Loucy (cell line): Measurements from ENCODE around the gene PCBD1.

Experiments
- H2AFZ ChIP-seq: fragments of 200-600 bp; sonication (generic); 2 replicates; pipeline ENCODE4 v1.6.0; 2016; ENCODE audit warnings: antibody characterized with exemption, mild to moderate bottlenecking, low read length, moderate library complexity
- H3F3A ChIP-seq: fragments of 200-600 bp; 2 replicates; pipeline ENCODE4 v1.6.0; 2016; ENCODE audit warnings: antibody characterized with exemption, low read depth, mild to moderate bottlenecking
- H3K27me3 ChIP-seq: fragments of 200-600 bp; sonication (generic); 2 replicates; pipeline ENCODE4 v1.6.1; 2014; ENCODE audit warnings: low read length, mild to moderate bottlenecking; ENCODE audit not compliant: insufficient read depth, poor library complexity, severe bottlenecking
- H3K36me3 ChIP-seq: fragments of 200-600 bp; sonication (generic); 2 replicates; pipeline ENCODE4 v1.6.1; 2016; ENCODE audit warnings: low read length; ENCODE audit not compliant: insufficient read depth
- H3K4me1 ChIP-seq: fragments of 200-600 bp; sonication (generic); 2 replicates; pipeline ENCODE4 v1.5.1; 2014; ENCODE audit warnings: low read length, mild to moderate bottlenecking; ENCODE audit not compliant: insufficient read depth, poor library complexity, severe bottlenecking
- H3K4me2 ChIP-seq: fragments of 200-600 bp; sonication (generic); 2 replicates; pipeline ENCODE4 v1.6.0; 2014; ENCODE audit warnings: antibody characterized with exemption, low read length, low read depth, mild to moderate bottlenecking; ENCODE audit not compliant: poor library complexity, severe bottlenecking
- H3K4me3 ChIP-seq: fragments of 200-600 bp; sonication (generic); 2 replicates; pipeline ENCODE4 v1.5.1; 2014; ENCODE audit warnings: low read length, mild to moderate bottlenecking, mixed read lengths; ENCODE audit not compliant: poor library complexity, severe bottlenecking
- H3K79me2 ChIP-seq: fragments of 200-600 bp; sonication (generic); 2 replicates; pipeline ENCODE4 v1.6.1; 2014; ENCODE audit warnings: low read length; ENCODE audit not compliant: insufficient read depth
- H3K9ac ChIP-seq: fragments of 200-600 bp; sonication (generic); 2 replicates; pipeline ENCODE4 v1.6.0; 2014; ENCODE audit warnings: mild to moderate bottlenecking, low read depth, low read length, moderate library complexity; ENCODE audit not compliant: poor library complexity, severe bottlenecking
- H3K9me2 ChIP-seq: fragments of 200-600 bp; sonication (generic); replicated peaks from 2 replicates; pipeline ENCODE4 v1.6.1; 2016; ENCODE audit warnings: low read depth, low read length, mixed read lengths
- H3K9me3 ChIP-seq: fragments of 200-600 bp; sonication (generic); 2 replicates; pipeline ENCODE4 v1.6.1; 2014; ENCODE audit warnings: mild to moderate bottlenecking, antibody characterized with exemption, low read length, low read depth; ENCODE audit not compliant: insufficient read depth
- H4K20me1 ChIP-seq: fragments of 200-600 bp; sonication (generic); 2 replicates; pipeline ENCODE4 v1.6.0; 2014; ENCODE audit warnings: antibody characterized with exemption, low read length, mild to moderate bottlenecking; ENCODE audit not compliant: insufficient read depth, poor library complexity, severe bottlenecking
- CTCF ChIP-seq: fragments of 200-600 bp; sonication (generic); conservative IDR thresholded peaks from 2 replicates; pipeline ENCODE4 v1.5.1; 2014; ENCODE audit warnings: mild to moderate bottlenecking, antibody characterized with exemption, low read length
- EZH2phosphoT487 ChIP-seq: fragments of 200-600 bp; IDR thresholded peaks from 2 replicates; pipeline ENCODE4 v1.6.1; 2018; ENCODE audit warnings: antibody characterized with exemption, mild to moderate bottlenecking, moderate library complexity, borderline replicate concordance

PCBD1 gene

GRCh38 chr10:70925377-70926225 is 37.2 kb upstream of the PCBD1 start:
- no peaks in the 10 kb centered on the region for H3K9me2 ChIP-seq
- no peaks in the 10 kb centered on the region for H3K79me2 ChIP-seq
- no peak overlapping the region for H3K9ac ChIP-seq
- peak overlapping the region; percentile 92 for H2AFZ ChIP-seq
- peak overlapping the region; percentile 41 for H3K4me2 ChIP-seq
- no peaks in the 10 kb centered on the region for H4K20me1 ChIP-seq
- peaks cover 12% of the 10 kb centered on the region for H3K4me1 ChIP-seq
- H3K27me3 ChIP-seq: no peaks in the 10 kb centered on the region
- H3K4me3 ChIP-seq: no peak overlapping the region
- H3F3A ChIP-seq: no peaks in the 10 kb centered on the region
- no peaks in the 10 kb centered on the region for H3K9me3 ChIP-seq
- TF ChIP-seq EZH2phosphoT487: no peak
- peak; percentile 92 for TF ChIP-seq CTCF
- H3K36me3 ChIP-seq: no peaks in the 10 kb centered on the region

DNA sequence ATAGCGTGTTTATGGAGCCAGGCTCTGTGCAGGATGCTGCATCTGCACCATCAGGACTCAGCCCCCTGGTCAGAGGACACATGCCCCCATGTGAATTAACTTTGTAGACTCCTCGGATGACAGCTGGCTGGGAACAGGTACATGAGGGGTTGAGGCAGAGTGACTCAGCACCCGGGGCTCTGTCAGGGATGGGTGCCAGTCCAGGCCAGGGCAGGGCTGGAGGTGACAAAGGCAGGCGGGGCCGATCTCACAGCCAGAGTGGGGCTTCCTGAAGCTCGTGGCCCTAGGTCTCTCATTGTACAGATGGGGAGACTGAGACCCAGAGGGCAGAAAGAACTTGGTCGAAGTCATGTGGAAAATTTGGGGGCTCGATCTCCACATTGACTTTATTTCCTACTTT is 35.3 kb upstream of the PCBD1 start:
- no peaks in the 10 kb centered on the region for H3K79me2 ChIP-seq
- no peaks in the 10 kb centered on the region for H3K9me3 ChIP-seq
- no peaks in the 10 kb centered on the region for H3K36me3 ChIP-seq
- peaks cover 10% of the 10 kb centered on the region for H3K4me1 ChIP-seq
- no peaks in the 10 kb centered on the region for H3F3A ChIP-seq
- no peaks in the 10 kb centered on the region for H3K9me2 ChIP-seq
- H4K20me1 ChIP-seq: no peaks in the 10 kb centered on the region
- no peak overlapping the region for H3K4me2 ChIP-seq
- H2AFZ ChIP-seq: no peak overlapping the region
- TF ChIP-seq CTCF: no peak
- no peak for TF ChIP-seq EZH2phosphoT487
- H3K4me3 ChIP-seq: no peak overlapping the region
- H3K9ac ChIP-seq: no peak overlapping the region
- no peaks in the 10 kb centered on the region for H3K27me3 ChIP-seq

DNA sequence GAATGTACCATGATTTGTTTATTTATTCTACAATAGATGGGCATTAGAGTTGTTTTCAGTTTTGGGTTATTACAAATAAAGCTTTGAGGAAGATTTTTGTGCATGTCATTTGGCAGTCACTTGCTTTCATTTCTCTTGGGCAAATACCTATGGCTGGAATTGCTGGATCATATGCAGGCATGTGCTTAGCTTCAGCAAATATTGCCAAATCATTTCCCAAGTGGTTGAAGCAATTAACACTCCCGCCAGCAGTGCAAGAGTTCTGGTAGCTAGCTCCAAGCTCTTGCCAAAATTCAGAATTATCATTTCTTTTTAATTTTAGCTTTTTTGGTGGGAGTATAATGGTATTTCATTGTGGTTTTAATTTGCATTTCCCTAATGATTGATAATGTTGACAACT is 32.9 kb upstream of the PCBD1 start:
- H4K20me1 ChIP-seq: no peaks in the 10 kb centered on the region
- H3K79me2 ChIP-seq: no peaks in the 10 kb centered on the region
- H3K36me3 ChIP-seq: no peaks in the 10 kb centered on the region
- H2AFZ ChIP-seq: no peak overlapping the region
- no peaks in the 10 kb centered on the region for H3K9me2 ChIP-seq
- H3K4me1 ChIP-seq: no peaks in the 10 kb centered on the region
- no peak overlapping the region for H3K9ac ChIP-seq
- H3K27me3 ChIP-seq: no peaks in the 10 kb centered on the region
- H3K4me2 ChIP-seq: no peak overlapping the region
- no peaks in the 10 kb centered on the region for H3K9me3 ChIP-seq
- TF ChIP-seq EZH2phosphoT487 (no peak), CTCF (no peak)
- H3K4me3 ChIP-seq: no peak overlapping the region
- H3F3A ChIP-seq: no peaks in the 10 kb centered on the region
